Uterus (tissue), 4 donors: ENCODE measurements around the gene ZNF726. TPM values are rescaled to one million over a fixed set of nuclear protein-coding genes. Genes with fewer than 3 reads are reported as not detected.

ENCODE experiments used
- DNase-seq, 2 donors: peaks; one replicate each; pipeline ENCODE4 v3.0.0-alpha.2; 2019 to 2020
- H3K27ac ChIP-seq, 2 donors: fragments of 200-600 bp; sonication (generic); 1 replicate in 1 of 2; 2 replicates in 1 of 2; pipeline ENCODE4 v1.5.1; 2016 to 2018
- H3K27me3 ChIP-seq, 2 donors: fragments of 200-600 bp; sonication (generic); one replicate each; pipeline ENCODE4 v1.5.1; 2018 to 2019; ENCODE audit warnings: control low read depth in 1 of 2
- H3K36me3 ChIP-seq, 2 donors: fragments of 200-600 bp; sonication (generic); one replicate each; pipeline ENCODE4 v1.5.1; 2019; ENCODE audit warnings: control low read depth in 1 of 2
- H3K4me1 ChIP-seq, 2 donors: fragments of 200-600 bp; sonication (generic); one replicate each; pipeline ENCODE4 v1.5.1; 2018 to 2019; ENCODE audit warnings: control low read depth in 1 of 2
- H3K4me3 ChIP-seq, 2 donors: fragments of 200-600 bp; sonication (generic); 1 replicate in 1 of 2; 2 replicates in 1 of 2; pipeline ENCODE4 v1.5.1; 2018 to 2019; ENCODE audit warnings: mild to moderate bottlenecking in 1 of 2
- H3K9me3 ChIP-seq, 2 donors: fragments of 200-600 bp; sonication (generic); one replicate each; pipeline ENCODE4 v1.5.1; 2019; ENCODE audit warnings: control low read depth in 1 of 2
- CTCF ChIP-seq, 4 experiments: fragments of 200-600 bp in 2 of 4; fragments of 450-650 bp in 2 of 4; sonication (generic) in 2 of 4; IDR thresholded peaks; one replicate each; pipeline ENCODE4 v1.5.1; 2016 to 2019; ENCODE audit warnings: antibody characterized with exemption in 4 of 4, mild to moderate bottlenecking in 2 of 4, moderate library complexity in 1 of 4
- POLR2A ChIP-seq, 2 donors: fragments of 450-650 bp; IDR thresholded peaks; one replicate each; pipeline ENCODE4 v1.6.1; 2016; ENCODE audit warnings: antibody characterized with exemption in 2 of 2, mild to moderate bottlenecking in 1 of 2, moderate library complexity in 1 of 2
- intact Hi-C: fragments of 100-400 bp; cut with DNase I; formaldehyde crosslinking; loops from one replicate; pipeline ENCODE4 v1.15.1; 2023; ENCODE audit warnings: low total_unique reads
- total RNA-seq, 4 donors: library from RNA; depleted of rRNA in 3 of 4; stranded (reverse); fragments of >200 nt in 3 of 4; gene quantifications; one replicate each; pipeline versions ENCODE4 v1.1.0 to v1.2.4, GENCODE V29; 2014 to 2023
- donor health status: DM: yes; HTN: yes; CAD: no.

ZNF726 gene
- total RNA-seq: 10 to 100 TPM in 1 of 4 donors, under 1 TPM in 2, not detected in 1; 0.70 to 11.3 (median 0.77) TPM

GRCh38 chr19:23914402-23915286, at the start of gene ZNF726:
Gene ZNF726 (plus strand): TSS chr19:23914886. CDS start chr19:23914995, 109 bp downstream.
- peak; percentile 70 to 74 for DNase-seq
- TF ChIP-seq POLR2A (IDR thresholded peaks at IDR 0.05) (no peak), CTCF (IDR thresholded peaks at IDR 0.05) (no peak)
- H3K4me1 ChIP-seq: no peaks in the 10 kb centered on the region
- H3K9me3 ChIP-seq: no peaks in the 10 kb centered on the region
- no peaks in the 10 kb centered on the region for H3K36me3 ChIP-seq
- H3K27me3 ChIP-seq: no peaks in the 10 kb centered on the region
- peak within 1 kb of the TSS; percentile 54 to 56 for H3K4me3 ChIP-seq
- intact Hi-C loops: no loop called here
- H3K27ac ChIP-seq: peak within 1 kb of the TSS in 1 of 2 donors; percentile 9

GRCh38 chr19:23867895-23868294, 46.8 kb upstream of the ZNF726 start:
- intact Hi-C loops: no loop called here
- no peaks in the 10 kb centered on the region for H3K27me3 ChIP-seq
- H3K36me3 ChIP-seq: no peaks in the 10 kb centered on the region
- no peaks in the 10 kb centered on the region for H3K4me1 ChIP-seq
- no peak overlapping the region for H3K27ac ChIP-seq
- TF ChIP-seq POLR2A (IDR thresholded peaks at IDR 0.05): no peak
- TF ChIP-seq CTCF (IDR thresholded peaks at IDR 0.05): no peak
- no peak overlapping the region for H3K4me3 ChIP-seq
- H3K9me3 ChIP-seq: no peaks in the 10 kb centered on the region
- no peak for DNase-seq

DNA sequence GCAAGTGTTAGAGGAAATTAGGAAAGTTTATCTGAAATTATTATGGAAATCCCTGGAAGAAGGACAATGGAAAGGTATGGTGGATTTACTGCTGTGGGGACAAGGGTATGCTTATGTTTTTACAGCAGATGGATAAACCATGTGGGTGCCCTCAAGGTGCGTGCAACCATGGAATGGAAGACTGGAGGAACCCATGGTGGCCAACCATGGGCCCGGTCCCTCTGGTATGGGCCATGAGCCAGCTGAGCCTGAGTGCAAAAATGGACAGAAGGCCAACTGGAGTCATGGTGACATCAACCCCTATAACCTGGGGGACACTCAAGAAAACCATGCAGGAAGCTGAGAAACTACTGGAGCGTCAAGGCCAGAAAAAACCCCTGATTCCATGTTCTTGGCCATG, 46.1 kb upstream of the ZNF726 start:
- TF ChIP-seq CTCF (IDR thresholded peaks at IDR 0.05) (no peak), POLR2A (IDR thresholded peaks at IDR 0.05) (no peak)

GRCh38 chr19:23872282-23872919, 42.3 kb upstream of the ZNF726 start:
- H3K9me3 ChIP-seq: no peaks in the 10 kb centered on the region
- intact Hi-C loops: no loop called here

More for the DNA sequence above, 46.1 kb upstream of the ZNF726 start:
- H3K27ac ChIP-seq: no peak overlapping the region
- no peaks in the 10 kb centered on the region for H3K27me3 ChIP-seq
- intact Hi-C loops: no loop called here
- H3K9me3 ChIP-seq: no peaks in the 10 kb centered on the region
- H3K4me3 ChIP-seq: no peak overlapping the region
- H3K4me1 ChIP-seq: no peaks in the 10 kb centered on the region
- no peaks in the 10 kb centered on the region for H3K36me3 ChIP-seq
- DNase-seq: no peak

More at GRCh38 chr19:23872282-23872919, 42.3 kb upstream of the ZNF726 start:
- H3K36me3 ChIP-seq: no peaks in the 10 kb centered on the region
- no peak overlapping the region for H3K27ac ChIP-seq
- H3K27me3 ChIP-seq: no peaks in the 10 kb centered on the region
- H3K4me3 ChIP-seq: no peak overlapping the region
- no peaks in the 10 kb centered on the region for H3K4me1 ChIP-seq
- TF ChIP-seq CTCF (IDR thresholded peaks at IDR 0.05) (no peak), POLR2A (IDR thresholded peaks at IDR 0.05) (no peak)
- no peak for DNase-seq
